Mammary epithelial cell (primary cell): Measurements from ENCODE around the gene TJP3.

Experiments used
- CTCF ChIP-seq, 2 donors: IDR thresholded peaks in 1 of 2; conservative IDR thresholded peaks in 1 of 2; 2 replicates each; pipeline ENCODE4 v1.5.1; 2011 to 2012; ENCODE audit warnings: inconsistent platforms in 2 of 2, low read length in 2 of 2, mild to moderate bottlenecking in 2 of 2, control low read depth in 1 of 2, low read depth in 1 of 2; ENCODE audit not compliant: insufficient read depth in 1 of 2; ENCODE audit errors: extremely low read depth in 1 of 2
- EZH2 ChIP-seq: IDR thresholded peaks from 2 replicates; pipeline ENCODE4 v1.6.1; 2012; ENCODE audit warnings: low read length, inconsistent platforms, borderline replicate concordance

- TF ChIP-seq CTCF (conservative IDR thresholded peaks at IDR 0.05 in 1 of 2, IDR thresholded peaks at IDR 0.05 in 1 of 2; ENCODE audit: extremely low read depth in 1 of 2, insufficient read depth in 1 of 2, low read depth in 1 of 2, low read length in 2 of 2) = no peak
- TF ChIP-seq EZH2 = no peak
These were observed 63.8 kb downstream of the TJP3 start, which contains the start of gene RAX2 for GRCh38 chr19:3771906-3772455.
